DND-41 (cell line): ENCODE measurements around the gene PRAME.

ENCODE experiments used
- CTCF ChIP-seq: IDR thresholded peaks from 2 replicates; pipeline ENCODE4 v1.5.1; 2012; ENCODE audit warnings: borderline replicate concordance, low read length, moderate library complexity, mild to moderate bottlenecking; ENCODE audit not compliant: poor library complexity, severe bottlenecking; ENCODE audit errors: extremely low read depth
- EZH2 ChIP-seq: IDR thresholded peaks from 3 replicates; pipeline ENCODE4 v1.6.1; 2012; ENCODE audit warnings: borderline replicate concordance, low read depth, mild to moderate bottlenecking, moderate library complexity, low read length, inconsistent platforms; ENCODE audit not compliant: severe bottlenecking

- TF ChIP-seq CTCF (no peak), EZH2 (no peak)
Observed at GRCh38 chr22:22554587-22555284, 4.3 kb downstream of the PRAME start.
